ENCODE results near the gene C5orf52. TPM values are rescaled to one million over a fixed set of nuclear protein-coding genes. Genes with fewer than 3 reads are reported as not detected.
A peak's percentile ranks its signal among the peaks of the same experiment; 100 is the strongest.

Gene C5orf52
- not detected for total RNA-seq
- long read RNA-seq, result 0 reads

DNA sequence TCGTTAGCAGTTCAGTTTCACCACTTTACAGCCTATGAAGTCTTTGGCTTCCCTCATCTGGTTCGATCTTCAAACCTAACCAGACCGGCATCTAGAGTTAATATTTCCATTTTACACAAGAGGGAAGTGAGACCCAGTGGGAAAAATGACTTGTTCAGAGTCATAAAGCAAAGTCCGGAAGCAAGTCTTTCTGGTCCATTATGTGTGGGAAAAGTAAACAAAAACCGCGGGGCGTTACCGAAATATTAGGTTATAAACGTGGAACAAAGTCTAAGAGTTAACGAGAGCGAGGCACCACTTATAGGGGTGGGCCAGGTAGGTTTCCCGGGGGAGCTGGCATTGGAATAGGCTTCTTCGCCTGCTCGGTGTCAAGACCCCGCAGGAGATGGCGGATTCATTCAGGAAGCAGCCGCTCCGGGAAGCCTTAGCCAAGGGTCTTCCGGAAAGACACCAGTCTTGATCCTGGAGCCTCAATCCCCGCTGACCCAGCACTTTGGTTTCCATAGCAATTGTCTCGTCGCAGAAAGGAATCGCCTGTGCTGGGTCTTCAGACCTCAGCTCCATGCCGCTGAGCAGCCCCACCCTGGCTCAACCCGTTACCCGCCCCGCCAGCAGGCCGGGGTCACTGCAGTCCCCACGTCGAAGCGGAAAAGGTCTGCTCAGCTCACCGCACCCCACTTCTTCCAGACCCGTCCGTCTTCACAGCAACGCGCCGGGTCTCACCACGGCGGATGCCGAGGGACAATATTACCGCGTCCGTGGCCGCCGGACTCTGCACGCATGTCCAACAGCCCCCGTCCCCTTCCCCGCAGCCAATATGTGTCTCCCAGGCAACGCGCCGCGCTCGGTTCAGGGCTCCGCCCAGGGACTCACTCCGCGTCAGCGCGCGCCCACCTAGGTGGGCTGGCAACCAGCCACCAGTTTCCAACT is at the start of gene C5orf52:
TSS of gene C5orf52 (plus strand) at position 872 of the 930 bp plus-strand sequence. CDS start 82 bp downstream, outside the sequence.
- Histone ChIP-seq H3K9me3 (no peaks in the 10 kb centered on the region), H3K4me1 (peaks cover 0 to 16% (median 3%) of the 10 kb centered on the region in 4 donors), H3K27ac (no peak within 1 kb of the TSS), H3K36me3 (no peaks in the 10 kb centered on the region), H3K27me3 (no peaks in the 10 kb centered on the region), H3K4me3 (peak within 1 kb of the TSS; percentile 45 to 54 (median 45))
- 3% methylated on average over 19 of the region's 59 CpGs for WGBS (ENCODE audit: insufficient coverage, low coverage, low lambda C conversion rate, missing lambda C conversion rate)
- intact Hi-C loops (cut with DNase I), result no loop called here
- ATAC-seq (peak; percentile 48 to 68 (median 53)), DNase-seq (peak; percentile 38 to 51 (median 43))
- TF ChIP-seq, protein P1, sequence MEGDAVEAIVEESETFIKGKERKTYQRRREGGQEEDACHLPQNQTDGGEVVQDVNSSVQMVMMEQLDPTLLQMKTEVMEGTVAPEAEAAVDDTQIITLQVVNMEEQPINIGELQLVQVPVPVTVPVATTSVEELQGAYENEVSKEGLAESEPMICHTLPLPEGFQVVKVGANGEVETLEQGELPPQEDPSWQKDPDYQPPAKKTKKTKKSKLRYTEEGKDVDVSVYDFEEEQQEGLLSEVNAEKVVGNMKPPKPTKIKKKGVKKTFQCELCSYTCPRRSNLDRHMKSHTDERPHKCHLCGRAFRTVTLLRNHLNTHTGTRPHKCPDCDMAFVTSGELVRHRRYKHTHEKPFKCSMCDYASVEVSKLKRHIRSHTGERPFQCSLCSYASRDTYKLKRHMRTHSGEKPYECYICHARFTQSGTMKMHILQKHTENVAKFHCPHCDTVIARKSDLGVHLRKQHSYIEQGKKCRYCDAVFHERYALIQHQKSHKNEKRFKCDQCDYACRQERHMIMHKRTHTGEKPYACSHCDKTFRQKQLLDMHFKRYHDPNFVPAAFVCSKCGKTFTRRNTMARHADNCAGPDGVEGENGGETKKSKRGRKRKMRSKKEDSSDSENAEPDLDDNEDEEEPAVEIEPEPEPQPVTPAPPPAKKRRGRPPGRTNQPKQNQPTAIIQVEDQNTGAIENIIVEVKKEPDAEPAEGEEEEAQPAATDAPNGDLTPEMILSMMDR (IDR thresholded peaks at IDR 0.05), result no peak
- no peak for TF ChIP-seq POLR2A (IDR thresholded peaks at IDR 0.05)

DNA sequence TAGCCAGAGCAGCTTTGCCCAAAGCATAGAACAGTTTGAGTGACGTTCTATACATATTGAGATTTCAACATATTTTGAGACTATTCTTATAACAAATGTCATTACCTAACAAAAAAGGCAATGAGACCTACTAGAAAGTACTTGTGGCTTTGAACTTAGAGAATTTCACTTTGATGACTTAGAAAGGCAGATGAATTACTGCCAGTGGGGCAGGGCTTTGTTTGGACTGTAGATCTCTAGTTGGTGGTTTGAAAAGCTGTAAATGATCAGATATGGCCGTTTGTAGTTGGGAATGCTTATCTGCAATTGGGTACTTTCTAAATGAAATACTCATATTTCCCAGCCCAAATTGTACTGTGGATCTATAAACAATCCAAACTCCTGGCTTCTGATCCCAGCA is 47.2 kb upstream of the C5orf52 start:
- ATAC-seq (no peak), DNase-seq (no peak)
- Histone ChIP-seq H3K36me3 (no peaks in the 10 kb centered on the region), H3K4me1 (no peaks in the 10 kb centered on the region), H3K4me3 (no peak overlapping the region), H3K9me3 (no peaks in the 10 kb centered on the region), H3K27me3 (no peaks in the 10 kb centered on the region), H3K27ac (no peak overlapping the region)
- TF ChIP-seq, protein P1 (IDR thresholded peaks at IDR 0.05), result no peak
- no peak for TF ChIP-seq POLR2A (IDR thresholded peaks at IDR 0.05)
- 35% methylated on average over 2 of the region's 2 CpGs for WGBS (ENCODE audit: insufficient coverage, low coverage, low lambda C conversion rate, missing lambda C conversion rate)
- intact Hi-C loops (cut with DNase I), result no loop called here

DNA sequence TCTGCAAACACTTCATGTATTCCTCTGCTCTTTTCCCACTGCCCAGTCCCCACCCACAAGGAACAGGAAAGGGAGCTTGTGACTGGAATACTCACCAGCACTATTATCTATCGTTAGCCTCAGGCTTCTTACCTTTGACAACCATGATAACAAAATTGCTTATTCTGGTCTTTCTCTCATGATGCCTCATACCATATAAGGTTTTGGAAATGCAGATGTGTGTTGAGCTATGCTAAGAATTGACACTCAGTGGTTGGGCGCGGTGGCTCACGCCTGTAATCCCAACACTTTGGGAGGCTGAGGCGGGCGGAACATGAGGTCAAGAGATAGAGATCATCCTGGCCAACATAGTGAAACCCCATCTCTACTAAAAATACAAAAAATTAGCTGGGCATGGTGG is 44.5 kb upstream of the C5orf52 start:
- intact Hi-C loops (cut with DNase I), result no loop called here
- no peak overlapping the region for H3K27ac ChIP-seq
- 90% methylated on average over 6 of the region's 6 CpGs for WGBS (ENCODE audit: insufficient coverage, low coverage, low lambda C conversion rate, missing lambda C conversion rate)

DNA sequence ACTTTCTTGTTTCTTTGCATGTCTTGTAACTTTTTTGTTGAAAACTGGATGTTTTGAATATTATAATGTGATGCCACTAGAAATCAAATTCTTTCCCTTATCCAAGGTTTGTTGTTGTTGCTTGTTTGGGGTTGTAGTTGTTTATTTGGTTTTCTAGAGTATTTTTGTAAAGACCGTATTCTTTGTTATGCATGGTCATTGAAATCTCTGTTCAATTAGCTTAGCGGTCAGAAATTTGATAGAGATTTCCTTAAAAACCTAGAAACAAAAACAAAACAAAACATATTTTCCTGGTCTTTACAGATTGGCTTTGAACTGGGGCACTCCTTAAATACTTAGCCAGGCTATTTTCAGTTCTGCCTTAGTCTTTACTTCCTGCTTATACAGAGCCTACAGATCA is 41.0 kb upstream of the C5orf52 start:
- Histone ChIP-seq H3K4me1 (no peaks in the 10 kb centered on the region), H3K4me3 (no peak overlapping the region), H3K27me3 (no peaks in the 10 kb centered on the region), H3K36me3 (no peaks in the 10 kb centered on the region), H3K27ac (no peak overlapping the region), H3K9me3 (no peaks in the 10 kb centered on the region)
- ATAC-seq, result no peak
- DNase-seq, result no peak
- TF ChIP-seq POLR2A (IDR thresholded peaks at IDR 0.05), result no peak
- TF ChIP-seq, protein P1 (IDR thresholded peaks at IDR 0.05), result no peak
- 93% methylated on average over 2 of the region's 2 CpGs for WGBS (ENCODE audit: insufficient coverage, low coverage, low lambda C conversion rate, missing lambda C conversion rate)
- intact Hi-C loops (cut with DNase I), result no loop called here

More for the DNA sequence above, 44.5 kb upstream of the C5orf52 start:
- Histone ChIP-seq H3K4me3 (no peak overlapping the region), H3K36me3 (no peaks in the 10 kb centered on the region), H3K9me3 (no peaks in the 10 kb centered on the region), H3K4me1 (no peaks in the 10 kb centered on the region), H3K27me3 (no peaks in the 10 kb centered on the region)
- no peak for TF ChIP-seq POLR2A (IDR thresholded peaks at IDR 0.05)
- TF ChIP-seq, protein P1 (IDR thresholded peaks at IDR 0.05), result no peak
- DNase-seq (no peak), ATAC-seq (no peak)

Data from right lobe of liver (tissue), 6 donors.